RPMI8226 (cell line): ENCODE measurements around the gene CLIP2.
"Not testable (repeated sequence)": the region's sequence is repeated elsewhere in the genome, so short reads cannot be mapped to it uniquely, and the experiment has no call there.

ENCODE experiments used
- DNase-seq: peaks from one replicate; pipeline ENCODE4 v3.0.0-alpha.2; 2015

The CLIP2 gene

DNA sequence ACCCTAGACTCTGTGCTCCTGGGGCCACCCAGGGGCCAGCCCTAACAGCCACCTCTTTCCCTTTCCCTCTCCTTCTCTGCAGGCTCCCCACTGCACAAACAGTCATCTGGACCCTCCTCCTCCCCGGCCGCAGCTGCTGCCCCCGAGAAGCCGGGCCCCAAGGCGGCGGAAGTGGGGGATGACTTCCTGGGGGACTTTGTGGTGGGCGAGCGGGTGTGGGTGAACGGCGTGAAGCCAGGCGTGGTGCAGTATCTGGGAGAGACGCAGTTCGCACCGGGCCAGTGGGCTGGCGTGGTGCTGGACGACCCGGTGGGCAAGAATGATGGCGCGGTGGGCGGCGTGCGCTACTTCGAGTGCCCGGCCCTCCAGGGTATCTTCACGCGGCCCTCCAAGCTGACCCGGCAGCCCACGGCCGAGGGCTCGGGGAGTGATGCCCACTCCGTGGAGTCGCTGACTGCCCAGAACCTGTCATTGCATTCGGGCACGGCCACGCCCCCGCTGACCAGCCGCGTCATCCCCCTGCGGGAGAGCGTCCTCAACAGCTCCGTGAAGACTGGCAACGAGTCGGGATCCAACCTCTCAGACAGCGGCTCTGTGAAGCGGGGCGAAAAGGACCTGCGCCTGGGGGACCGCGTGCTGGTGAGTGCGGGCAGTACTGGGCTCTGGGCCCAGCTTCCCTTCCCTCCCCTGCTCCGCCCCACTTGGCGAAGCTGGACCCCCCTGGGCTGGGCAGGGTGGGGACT, 49.3 kb downstream of the CLIP2 start:
- no peak for DNase-seq

DNA sequence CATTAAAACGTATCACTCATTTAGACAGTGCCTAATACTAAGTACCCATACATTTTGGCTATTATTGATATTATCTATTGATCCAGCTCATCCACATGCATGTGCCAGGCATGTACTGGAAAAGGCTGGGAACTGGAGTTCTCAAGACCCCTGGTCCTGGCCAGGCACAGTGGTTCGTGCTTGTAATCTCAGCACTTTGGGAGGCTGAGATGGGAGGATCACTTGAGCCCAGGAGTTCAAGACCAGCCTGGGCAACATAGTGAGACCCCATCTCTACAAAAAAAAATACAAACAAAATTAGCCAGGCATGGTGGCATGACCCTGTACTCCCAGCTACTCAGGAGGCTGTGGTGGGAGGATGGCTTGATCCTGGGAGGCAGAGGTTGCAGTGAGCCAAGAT, 50.4 kb downstream of the CLIP2 start:
- DNase-seq, result not testable (repeated sequence)

DNA sequence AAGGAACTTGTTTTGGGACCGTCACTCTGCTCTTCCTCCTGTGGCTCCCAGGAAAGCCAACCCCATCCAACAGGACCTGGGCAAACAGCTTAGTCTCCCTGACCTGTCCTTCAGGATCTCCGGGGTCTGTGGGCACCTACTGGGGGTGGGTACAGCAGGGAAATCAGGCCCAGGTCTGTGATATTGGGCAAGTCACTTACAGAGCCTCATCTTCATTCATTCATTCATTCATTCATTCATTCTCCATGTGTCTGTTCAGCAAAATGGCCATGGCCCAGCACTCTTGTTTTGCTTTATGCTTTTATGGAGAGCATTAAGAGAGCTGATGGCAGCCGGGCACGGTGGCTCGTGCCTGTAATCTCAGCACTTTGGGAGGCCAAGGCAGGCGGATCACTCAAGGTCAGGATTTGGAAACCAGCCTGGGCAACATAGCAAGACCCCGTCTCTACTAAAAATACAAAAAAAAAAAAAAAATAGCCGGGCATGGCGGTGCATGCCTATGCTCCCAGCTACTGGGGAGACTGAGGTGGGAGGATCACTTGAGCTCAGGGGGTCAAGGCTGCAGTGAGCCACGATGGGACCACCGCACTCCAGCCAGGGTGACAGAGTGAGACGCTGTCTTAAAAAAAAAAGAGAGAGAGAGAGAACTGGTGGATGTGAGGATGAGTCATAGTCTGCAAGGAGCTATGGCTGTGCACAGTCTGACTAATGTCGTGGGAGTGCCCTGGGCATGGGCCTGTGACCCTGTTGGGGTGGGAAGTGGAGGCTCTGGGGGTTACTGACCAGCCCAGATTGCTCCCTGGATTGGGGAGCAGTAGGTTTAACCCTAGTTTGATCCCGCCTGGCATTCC, 54.3 kb downstream of the CLIP2 start:
- DNase-seq, result no peak

DNA sequence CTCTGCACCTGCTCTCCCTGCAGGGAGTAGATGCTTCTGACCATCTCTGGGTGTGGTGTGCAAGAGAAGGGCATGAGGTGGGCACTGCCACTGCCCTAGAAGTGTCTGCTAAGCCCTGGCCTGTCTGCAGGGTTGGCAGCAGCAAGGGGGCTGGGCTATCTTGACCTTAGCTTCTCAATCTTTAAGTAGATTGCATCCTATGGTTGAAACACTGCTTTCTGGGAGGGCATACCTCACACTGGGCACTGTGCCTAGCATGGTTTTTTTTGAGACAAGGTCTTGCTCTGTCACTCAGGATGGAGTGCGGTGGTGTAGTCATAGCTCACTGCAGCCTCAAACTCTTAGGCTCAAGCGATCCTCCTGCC, 54.9 kb downstream of the CLIP2 start:
- DNase-seq, result peak; percentile 37

DNA sequence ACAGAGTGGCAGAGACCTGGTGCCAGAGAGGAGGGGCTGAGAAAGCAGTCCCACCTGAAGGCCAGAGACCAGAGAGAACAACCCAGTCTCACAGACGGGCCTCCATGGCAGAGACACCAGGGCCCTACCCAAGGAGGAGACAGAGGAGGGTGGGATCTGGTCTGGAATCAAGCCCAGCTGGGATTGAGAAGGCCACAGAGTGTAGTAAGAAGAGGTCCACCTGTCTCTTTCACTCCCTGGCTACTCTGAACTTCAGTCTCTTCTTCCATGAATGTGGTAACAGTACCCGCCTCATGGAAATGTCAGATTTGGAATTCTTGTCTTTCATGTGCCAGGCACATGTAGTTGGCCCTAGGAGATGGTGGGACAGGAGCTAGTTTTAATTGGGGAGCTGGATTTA, 55.6 kb downstream of the CLIP2 start:
- no peak for DNase-seq

DNA sequence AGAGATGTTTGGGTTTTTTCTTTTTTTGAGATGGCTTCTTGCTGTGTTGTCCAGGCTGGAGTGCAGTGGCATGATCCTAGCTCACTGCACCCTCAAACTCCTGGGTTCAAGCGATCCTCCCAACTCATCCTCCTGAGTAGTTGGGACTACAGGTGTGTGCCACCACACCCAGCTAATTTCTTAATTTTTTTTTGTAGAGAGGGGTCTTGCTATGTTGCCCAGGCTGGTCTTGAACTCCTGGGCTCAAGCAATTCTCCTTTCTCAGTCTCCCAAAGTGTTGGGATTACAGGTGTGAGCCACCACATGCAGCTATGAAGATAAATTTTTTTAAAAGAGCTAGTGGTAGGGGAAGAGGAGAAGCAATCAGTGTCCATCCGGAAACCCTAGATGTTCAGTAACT, 56.8 kb downstream of the CLIP2 start:
- DNase-seq, result no peak

DNA sequence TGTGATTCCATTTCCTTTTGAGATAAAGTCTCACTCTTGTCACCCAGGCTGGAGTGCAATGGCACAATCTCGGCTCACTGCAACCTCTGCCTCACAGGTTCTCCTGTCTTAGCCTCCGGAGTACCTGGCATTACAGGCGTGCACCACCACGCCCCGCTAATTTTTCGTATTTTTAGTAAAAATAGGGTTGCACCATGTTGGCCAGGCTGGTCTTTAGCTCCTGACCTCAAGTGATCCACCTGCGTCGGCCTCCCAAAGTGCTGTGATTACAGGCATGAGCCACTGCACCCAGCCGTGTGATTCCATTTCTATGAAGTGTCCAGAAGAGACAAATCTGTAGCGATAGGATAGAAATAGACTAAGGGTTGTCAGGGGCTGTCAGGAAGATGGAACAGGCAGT, 60.4 kb downstream of the CLIP2 start:
- no peak for DNase-seq

DNA sequence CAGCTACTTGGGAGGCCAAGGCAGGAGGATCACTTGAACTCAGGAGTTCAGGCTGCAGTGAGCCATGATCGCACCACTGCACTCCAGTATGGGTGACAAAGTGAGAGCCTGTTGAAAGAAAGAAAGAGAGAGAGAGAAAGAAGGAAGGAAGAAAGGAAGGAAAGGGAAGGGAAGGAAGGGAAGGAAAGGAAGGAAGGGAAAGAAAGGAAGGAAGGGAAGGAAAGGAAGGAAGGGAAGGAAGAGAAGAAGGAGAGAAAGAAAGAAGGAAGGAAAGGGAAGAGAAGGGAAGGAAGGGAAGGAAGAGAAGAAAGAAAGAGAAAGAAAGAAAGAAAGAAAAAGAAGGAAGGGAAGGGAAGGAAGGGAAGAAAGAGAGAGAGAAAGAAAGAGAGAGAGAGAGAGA, 61.5 kb downstream of the CLIP2 start:
- no peak for DNase-seq

DNA sequence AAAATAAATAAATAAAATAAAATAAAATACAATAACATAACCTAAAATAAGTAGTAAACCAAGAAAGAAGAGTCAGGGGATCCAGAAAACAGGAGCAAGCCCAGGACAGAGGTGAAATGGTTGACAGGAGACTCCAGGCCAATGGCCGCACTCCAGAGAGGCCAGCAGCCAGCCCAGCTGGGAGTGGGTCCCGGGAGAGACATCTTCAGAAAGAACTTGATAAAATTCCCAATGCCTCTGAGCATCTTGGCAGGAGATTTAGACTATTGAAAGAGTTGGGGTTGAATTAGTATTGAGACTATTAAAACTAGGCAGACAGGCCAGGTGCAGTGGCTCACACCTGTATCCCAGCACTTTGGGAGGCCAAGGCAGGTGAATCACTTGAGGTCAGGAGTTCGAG, 62.6 kb downstream of the CLIP2 start:
- no peak for DNase-seq

DNA sequence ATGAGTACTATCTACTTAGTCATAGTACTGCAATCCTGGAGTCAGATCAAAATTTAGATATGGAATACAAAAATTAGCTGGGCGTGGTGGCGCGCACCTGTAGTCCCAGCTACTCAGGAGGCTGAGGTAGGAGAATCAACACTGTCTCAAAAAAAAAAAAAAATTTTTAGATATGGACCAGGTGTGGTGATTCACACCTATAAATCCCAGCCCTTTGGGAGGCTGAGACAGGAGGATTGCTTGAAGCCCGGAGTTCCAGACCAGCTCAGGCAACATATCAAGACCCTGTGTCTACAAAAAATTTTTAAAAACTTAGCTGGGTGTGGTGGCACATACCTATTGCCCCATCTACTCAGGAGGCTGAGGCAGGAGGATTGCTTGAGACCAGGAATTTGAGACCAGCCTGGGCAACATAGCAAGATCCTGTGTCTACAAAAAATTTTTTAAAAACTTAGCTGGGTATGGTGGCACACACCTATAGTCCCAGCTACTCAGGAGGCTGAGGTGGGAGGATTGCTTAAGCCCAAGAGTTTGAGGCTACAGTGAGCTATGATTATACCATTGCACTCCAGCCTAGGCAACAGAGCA, 63.4 kb downstream of the CLIP2 start:
- DNase-seq, result not testable (repeated sequence)

DNA sequence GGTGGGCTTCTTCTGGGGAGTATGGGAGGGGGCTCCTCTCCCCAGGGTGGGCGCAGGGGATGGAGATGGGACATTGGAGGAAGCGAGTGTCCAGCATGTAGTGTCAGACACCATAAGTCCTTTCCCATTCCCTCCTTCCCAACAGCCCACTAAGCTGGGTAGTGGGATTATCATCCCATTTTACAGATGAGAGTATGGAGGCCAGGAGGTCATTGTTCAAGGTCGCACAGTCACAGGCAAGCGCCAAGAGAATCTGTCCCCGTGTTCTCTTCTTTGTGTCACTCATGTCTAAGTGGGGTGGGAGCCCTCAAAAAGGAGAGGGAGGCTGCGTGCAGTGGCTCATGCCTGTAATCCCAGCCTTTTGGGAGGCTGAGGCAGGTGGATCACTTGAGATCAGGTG, 64.8 kb downstream of the CLIP2 start:
- no peak for DNase-seq

DNA sequence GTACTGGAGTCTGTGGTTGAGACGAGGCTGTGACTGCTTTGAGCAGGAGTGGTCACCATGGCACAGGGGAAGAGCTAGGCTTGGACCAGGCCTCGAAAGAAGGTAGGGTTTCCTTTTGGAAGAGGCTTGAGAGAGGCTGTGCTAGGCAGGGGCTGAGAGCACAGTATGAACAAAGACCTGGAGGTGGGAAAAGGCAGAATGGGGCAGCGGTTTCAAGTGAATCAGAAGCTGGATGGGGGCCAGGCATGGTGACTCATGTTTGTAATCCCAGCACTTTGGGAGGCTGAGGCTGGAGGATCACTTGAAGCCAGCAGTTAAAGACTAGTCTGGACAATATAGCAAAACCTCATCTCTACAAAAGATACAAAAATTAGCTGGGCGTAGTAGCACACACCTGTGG, 65.9 kb downstream of the CLIP2 start:
- DNase-seq, result peak; percentile 57

DNA sequence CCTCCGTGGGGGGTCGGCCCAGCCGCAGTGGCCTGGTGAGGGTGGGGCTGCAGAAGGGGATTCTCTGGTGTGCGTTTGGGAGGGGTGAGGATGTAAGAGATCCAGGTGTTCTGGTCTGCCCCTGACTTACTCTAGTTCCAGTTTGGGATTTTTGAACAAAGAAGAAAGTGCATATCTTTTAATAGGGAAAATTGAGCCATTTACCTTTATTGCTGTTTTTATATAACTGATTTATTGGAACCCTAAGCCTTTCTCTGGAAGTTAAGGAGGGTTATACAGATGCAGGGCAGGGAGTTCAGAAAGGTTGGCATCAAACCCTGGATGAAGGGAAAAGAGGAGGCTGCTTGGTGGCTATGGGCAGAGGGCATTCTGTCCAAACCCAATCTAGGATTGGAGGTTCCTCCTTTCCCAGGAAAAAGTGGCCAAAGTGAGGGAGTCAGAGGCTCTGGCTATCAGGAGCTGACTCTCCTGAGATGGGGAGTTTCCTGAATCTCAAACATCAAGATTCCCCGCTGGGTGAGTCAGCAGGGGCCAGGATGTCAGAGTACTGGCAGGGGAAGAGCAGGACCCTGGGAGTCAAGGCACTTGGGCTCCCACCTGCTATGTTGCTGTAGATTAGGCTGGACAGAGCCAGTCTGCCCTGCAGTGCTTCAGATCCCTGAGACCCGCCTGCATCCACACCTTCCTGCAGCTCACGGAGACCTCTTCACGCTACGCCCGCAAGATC, 67.5 kb downstream of the CLIP2 start:
- no peak for DNase-seq

DNA sequence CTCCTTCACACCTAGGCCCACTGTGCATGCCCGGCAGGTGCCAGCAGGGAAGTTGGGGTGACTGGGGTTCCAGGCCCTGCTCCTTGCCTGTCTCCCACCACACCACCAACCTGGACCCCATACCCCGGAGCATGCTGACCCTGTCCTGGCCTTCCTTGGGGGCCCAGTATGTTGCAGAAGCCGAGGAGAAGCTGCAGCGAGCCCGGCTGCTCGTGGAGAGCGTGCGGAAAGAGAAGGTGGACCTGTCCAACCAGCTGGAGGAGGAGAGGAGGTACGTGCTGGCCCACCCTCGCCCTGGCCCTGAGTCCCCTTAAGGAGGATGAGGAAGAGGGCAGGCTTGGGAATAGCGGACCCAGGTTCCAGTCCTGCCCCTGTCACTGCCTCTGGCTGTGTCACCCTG, 70.8 kb downstream of the CLIP2 start:
- DNase-seq, result no peak

DNA sequence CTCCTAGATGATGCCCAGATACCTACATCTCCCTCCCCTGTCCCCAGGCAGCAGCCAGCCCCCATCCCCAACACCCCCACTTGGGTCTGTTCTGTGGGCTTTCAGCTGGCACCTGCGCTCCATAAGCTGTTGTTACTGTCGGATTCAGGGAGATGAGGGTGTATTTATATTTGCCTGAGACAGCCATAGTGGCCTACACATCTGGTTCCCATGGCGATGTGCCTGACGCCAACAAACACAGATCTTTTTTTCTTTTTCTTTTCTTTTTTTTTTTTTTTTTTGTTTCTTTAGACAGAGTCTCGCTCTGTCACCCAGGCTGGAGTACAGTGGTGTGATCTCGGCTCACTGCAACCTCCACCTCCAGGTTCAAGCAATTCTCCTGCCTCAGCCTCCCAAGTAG, 73.1 kb downstream of the CLIP2 start:
- no peak for DNase-seq

DNA sequence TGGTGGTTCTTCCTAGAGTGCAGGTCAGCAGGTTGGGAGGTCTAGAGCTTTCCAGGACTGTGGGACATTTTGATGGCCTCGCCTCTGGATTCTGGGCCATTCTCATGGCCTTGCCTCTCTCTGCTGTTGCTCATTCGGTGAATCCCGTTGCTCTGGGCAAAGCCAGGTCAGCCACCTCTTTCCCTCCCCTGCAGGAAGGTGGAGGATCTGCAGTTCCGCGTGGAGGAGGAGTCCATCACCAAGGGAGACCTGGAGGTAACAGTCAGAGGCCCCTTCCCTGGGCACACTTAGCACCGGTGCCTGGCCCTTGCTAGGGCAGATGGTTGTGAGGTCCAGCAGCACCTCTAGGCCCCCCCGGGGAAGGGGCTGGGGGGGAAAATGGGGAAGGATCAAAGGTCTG, 74.9 kb downstream of the CLIP2 start:
- DNase-seq, result peak; percentile 58

DNA sequence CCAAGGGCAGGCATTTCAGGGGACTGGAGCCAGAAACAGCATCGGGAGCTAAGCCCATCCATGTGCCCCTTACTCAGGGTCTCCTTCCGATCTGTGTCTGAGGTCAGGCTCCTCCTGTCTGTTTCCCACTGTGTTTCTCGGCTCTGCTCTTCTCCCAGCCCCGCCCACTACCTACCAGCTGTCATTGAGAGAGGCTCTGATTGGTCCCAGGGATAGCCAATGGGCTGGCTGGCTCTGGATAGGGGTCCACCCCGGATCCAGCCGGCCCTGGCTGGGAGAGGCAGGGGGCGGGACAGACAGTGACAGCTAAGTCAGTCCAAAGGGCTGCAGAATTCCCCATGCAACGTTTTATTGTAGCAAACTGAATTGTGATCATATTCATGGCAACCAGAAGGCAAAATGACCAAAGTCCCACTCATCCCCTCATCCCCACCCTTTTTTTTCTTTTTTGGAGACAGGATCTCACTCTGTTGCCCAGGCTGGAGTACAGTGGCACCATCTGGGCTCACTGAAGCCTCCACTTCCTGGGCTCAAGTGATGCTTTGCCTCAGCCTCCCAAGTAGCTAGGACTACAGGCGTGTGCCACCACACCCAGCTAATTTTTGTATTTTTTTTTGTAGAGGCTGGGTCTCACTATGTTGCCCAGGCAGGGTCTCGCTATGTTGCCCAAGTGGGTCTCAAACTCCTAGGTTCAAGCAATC, 76.3 kb downstream of the CLIP2 start:
- DNase-seq, result peak; percentile 82

DNA sequence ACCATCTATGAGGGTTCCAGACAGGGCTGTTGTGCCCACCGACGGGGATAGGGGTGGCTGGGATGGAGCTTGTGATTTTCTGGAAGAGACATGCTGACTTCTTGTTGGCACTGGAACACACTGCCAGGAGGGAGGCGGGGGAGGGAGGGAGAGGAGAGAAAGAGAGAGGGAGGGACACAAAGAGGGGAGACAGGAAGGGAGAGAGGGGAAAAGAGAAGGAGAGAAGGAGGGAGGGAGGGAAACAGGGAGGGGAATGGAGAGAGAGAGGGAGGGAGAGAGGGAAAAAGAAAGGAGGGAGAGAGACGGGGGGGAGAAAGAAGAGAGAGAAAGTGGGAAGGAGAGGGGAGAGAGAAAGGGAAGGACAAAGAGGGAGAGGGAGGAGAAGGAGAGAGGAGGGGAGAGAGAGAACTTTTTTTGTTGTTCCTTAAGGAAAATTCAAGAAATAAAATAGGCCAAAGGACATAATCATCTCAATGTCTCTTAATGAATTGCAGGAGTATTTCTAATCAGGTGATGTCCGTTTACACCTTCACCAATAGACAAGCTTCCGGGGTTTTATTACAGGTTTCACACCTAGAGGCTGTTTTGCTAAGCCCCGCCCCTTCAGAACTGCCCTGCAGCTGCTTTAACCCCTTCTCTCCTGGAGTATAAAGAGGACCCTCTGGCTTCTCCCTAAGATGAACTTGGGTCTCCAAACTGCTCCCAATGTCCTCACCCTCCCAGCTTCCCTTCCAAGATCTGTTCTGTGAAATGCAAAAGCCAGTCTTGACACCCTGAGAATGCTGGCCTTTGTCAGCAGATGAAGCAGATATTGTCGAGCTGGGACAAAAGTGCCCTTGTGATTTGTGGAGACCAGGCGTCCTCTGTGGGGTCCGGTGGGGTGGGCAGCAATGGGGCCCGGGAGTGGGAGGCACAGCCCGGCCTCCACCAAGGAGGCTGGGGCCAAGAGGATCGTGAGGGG, 82.5 kb downstream of the CLIP2 start:
- peak; percentile 86 for DNase-seq

DNA sequence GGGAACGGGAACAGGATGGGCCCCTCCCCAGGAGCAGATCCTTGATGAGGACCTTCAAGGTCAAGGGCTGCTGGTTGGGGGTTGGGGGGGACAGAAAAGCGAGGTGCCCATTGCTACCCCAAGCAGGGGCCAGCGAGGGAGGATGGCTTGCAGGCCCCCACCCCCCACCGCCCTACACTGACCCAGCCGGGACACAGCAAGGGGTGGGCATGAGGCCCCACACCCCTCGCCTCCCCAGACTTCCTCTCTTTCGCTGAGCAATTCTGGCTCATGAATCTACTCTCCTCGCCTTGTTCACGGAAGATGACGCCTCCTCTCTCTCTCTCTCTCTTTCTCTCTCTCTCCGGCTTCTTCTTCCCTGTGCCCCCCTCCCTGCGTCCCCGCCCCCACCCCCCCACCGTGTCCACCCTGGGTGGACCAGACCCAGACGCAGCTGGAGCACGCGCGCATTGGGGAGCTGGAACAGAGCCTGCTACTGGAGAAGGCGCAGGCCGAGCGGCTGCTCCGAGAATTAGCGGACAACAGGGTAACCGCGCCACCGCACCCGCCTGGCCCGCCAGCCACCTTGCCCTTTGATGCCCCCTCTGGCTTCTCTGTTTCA, 83.4 kb downstream of the CLIP2 start:
- peak; percentile 43 for DNase-seq

DNA sequence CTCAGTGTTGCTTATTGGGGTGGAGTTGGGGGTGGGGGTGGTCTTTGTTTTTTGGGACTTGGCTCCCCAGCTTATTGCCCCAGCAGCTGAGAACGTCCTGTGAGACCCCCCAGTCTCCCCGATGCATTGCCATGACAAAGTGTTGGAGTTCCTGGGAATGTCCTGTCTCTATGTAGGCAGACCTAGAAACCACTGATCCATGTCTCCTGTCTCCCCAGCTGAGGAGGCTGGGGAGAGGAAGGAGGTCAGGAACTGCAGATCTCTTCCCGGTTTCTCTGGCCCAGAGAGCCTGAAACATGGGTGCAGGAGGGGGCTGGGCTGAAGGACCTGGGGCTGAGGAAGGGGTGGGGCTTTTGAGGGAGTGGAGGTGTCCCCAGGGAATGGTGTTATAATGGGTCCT, 84.3 kb downstream of the CLIP2 start:
- no peak for DNase-seq

DNA sequence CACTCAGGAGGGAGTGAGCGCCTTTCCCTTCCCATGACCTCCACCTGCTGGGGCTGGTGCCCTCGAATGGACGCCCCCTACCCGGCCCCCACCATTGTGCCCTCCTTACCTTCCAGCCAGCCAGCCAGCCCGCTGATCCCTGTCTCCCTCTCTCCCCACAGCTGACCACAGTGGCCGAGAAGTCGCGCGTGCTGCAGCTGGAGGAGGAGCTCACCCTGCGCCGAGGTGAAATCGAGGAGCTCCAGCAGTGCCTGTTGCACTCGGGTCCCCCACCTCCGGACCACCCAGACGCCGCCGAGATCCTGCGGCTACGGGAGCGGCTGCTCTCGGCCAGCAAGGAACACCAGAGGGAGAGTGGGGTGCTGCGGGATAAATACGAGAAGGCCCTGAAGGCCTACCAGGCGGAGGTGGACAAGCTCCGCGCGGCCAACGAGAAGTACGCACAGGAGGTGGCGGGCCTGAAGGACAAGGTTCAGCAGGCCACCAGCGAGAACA, 86.6 kb downstream of the CLIP2 start:
- no peak for DNase-seq
